Mammary epithelial cell (primary cell): ENCODE measurements around the gene C20orf96.

ENCODE experiments used
- CTCF ChIP-seq, 2 donors: IDR thresholded peaks in 1 of 2; conservative IDR thresholded peaks in 1 of 2; 2 replicates each; pipeline ENCODE4 v1.5.1; 2011 to 2012; ENCODE audit warnings: inconsistent platforms in 2 of 2, low read length in 2 of 2, mild to moderate bottlenecking in 2 of 2, control low read depth in 1 of 2, low read depth in 1 of 2; ENCODE audit not compliant: insufficient read depth in 1 of 2; ENCODE audit errors: extremely low read depth in 1 of 2
- EZH2 ChIP-seq: IDR thresholded peaks from 2 replicates; pipeline ENCODE4 v1.6.1; 2012; ENCODE audit warnings: low read length, inconsistent platforms, borderline replicate concordance

GRCh38 chr20:251354-251753 is 39.2 kb downstream of the C20orf96 start:
- TF ChIP-seq CTCF (conservative IDR thresholded peaks at IDR 0.05 in 1 of 2, IDR thresholded peaks at IDR 0.05 in 1 of 2; ENCODE audit: extremely low read depth in 1 of 2, insufficient read depth in 1 of 2, low read depth in 1 of 2, low read length in 2 of 2) (no peak), EZH2 (no peak)
